GM21786 (cell line): ENCODE results near the gene PNPLA6.

Experiments
- ATAC-seq: cut with Tn5 transposase; IDR thresholded peaks from one replicate; pipeline ENCODE4 v1.9.1; 2021; ENCODE audit not compliant: unreplicated experiment

The PNPLA6 gene

DNA sequence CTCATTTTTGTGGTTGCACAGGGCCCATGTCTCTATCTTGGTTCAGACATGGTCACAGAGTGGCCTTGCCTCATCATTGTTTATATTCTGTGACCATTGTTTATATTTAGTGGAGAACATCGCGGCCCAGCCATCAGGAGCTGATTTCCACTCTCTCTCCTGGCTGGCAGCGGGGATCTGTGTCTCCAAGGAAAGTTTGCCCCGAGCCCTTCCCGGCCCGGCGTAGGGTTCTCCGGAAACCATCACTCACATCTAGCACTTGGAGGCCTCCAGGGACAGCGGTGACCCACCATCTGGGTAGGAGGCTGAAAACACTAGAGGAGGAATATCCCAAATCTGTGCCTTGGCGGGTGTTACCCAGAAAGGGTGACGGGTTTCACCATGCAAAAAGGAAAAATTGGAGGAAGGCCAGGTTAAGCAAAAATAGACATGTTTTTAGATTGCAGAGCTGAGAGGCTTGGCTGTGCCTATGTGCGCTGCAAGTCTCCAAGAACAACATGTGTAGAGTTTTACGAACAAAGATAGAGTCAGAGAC is 20.3 kb upstream of the PNPLA6 start:
- no peak for ATAC-seq

GRCh38 chr19:7515645-7516151 is 19.8 kb upstream of the PNPLA6 start, which contains the start of gene ZNF358:
TSS of gene ZNF358 (plus strand) at chr19:7516103. CDS start at chr19:7519243, 3,140 bp downstream.
- no peak for ATAC-seq

- ATAC-seq, result no peak
These were observed 19.2 kb upstream of the PNPLA6 start for GRCh38 chr19:7516333-7516732.

DNA sequence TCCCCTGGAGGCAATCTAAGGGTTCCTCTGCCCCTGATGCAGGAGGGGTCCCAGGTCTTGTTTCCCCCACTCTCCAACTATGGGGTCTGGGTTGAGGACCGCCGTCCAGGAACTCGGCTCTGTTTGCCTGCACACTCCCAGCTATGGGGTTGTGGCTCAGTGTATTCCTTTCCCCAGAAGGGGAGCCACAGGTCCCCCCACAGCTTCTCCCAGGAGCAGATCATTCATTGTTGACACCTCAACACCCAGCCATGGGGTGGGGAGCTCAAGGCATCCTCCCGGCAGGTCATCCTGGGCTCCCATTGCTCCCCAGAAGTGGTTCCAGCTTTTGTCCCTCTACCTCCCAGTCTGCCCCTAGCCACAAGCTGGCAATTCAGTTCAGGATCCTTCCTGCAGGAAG is 18.6 kb upstream of the PNPLA6 start:
- ATAC-seq, result no peak

DNA sequence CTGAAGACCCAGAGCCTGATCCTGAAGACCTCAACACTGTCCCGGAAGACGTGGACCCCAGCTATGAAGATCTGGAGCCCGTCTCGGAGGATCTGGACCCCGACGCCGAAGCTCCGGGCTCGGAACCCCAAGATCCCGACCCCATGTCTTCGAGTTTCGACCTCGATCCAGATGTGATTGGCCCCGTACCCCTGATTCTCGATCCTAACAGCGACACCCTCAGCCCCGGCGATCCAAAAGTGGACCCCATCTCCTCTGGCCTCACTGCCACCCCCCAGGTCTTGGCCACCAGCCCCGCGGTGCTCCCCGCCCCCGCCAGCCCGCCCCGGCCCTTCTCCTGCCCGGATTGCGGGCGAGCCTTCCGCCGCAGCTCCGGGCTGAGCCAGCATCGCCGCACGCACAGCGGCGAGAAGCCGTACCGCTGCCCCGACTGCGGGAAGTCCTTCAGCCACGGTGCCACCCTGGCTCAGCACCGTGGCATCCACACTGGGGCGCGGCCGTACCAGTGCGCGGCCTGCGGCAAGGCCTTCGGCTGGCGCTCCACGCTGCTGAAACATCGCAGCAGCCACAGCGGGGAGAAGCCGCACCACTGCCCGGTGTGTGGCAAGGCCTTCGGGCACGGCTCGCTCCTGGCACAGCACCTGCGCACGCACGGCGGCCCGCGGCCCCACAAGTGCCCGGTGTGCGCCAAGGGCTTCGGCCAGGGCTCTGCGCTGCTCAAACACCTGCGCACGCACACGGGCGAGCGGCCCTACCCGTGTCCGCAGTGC is 16.0 kb upstream of the PNPLA6 start:
- no peak for ATAC-seq

GRCh38 chr19:7520131-7521051 is 15.1 kb upstream of the PNPLA6 start:
- ATAC-seq, result no peak

DNA sequence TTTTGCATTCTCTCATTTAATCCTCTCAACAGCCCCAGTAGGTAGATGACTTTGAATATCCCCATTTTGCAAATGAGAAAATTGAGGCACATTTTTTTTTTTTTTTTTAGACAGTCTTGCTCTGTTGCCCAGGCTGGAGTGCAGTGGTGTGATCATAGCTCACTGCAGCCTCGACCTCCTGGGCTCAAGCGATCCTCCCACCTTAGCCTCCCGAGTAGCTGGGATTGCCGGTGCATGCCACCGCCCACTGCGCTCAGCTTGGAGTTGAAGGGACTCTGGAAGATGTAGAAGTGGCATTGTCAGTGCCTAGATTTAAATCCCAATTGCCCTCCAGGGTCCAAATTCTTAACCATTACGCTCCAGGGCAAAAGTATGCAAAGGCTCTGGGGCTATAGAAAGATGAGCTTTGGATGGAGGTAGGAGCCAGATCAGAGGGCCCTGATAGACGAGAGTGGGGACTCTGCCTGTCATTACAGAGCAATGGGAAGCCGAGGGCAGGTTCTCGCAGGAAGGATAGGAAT is 13.9 kb upstream of the PNPLA6 start:
- ATAC-seq, result no peak

- peak; percentile 85 for ATAC-seq
These were observed 13.2 kb upstream of the PNPLA6 start, which contains the start of gene MCOLN1 for GRCh38 chr19:7522072-7522922. TSS of gene MCOLN1 (plus strand) at chr19:7522624. CDS start at chr19:7522751, 127 bp downstream.

GRCh38 chr19:7522923-7523667 is 12.4 kb upstream of the PNPLA6 start:
- no peak for ATAC-seq

DNA sequence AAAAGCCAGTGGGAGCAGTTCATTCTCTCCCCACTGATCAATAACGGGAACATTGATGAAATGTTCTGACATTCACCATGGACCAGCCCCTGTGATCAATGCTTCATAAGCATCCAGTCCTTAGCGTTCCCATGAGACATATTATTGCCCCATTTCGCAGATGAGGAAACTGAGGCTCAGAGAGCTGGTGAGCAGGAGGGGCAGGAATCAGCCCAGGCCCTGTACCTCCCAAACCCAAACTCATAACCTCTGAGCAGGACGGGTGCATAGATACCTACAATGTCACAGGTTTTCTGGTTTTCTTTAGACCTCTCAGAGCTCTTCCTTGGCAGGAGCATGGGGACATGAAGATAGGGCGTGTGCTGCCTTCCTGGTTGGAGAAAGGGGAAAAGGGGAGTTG is 11.0 kb upstream of the PNPLA6 start:
- no peak for ATAC-seq

DNA sequence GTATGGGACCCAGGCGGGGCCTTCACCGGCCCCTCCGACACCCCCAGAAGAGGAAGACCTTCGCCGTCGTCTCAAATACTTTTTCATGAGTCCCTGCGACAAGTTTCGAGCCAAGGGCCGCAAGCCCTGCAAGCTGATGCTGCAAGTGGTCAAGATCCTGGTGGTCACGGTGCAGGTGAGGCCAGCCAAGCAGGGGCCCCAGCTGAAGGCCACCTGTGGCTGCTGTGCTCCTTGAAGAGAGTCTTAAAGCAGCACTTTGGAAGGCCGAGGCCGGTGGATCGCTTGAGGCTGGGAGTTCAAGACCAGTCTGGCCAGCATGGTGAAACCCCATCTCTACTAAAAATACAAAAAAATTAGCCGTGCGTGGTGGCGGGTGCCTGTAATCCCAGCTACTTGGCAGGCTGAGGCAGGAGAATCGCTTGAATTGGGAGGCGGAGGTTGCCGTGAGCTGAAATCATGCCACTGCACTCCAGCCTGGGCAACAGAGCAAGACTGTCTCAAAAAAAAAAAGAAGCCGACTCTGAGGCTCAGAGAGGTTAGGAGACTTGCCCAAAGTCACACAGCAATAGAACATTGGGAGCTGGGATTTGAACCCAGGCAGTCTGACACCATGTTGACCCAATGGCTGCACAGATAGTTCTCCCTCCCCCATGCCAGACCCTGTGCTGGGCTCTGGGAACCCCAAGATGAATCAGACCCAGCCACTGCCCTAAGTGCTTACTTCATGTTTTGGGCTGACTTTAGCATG is 10.4 kb upstream of the PNPLA6 start:
- no peak for ATAC-seq

GRCh38 chr19:7526059-7526929 is 9.2 kb upstream of the PNPLA6 start:
- ATAC-seq, result no peak

GRCh38 chr19:7527516-7528191 is 7.9 kb upstream of the PNPLA6 start:
- no peak for ATAC-seq

DNA sequence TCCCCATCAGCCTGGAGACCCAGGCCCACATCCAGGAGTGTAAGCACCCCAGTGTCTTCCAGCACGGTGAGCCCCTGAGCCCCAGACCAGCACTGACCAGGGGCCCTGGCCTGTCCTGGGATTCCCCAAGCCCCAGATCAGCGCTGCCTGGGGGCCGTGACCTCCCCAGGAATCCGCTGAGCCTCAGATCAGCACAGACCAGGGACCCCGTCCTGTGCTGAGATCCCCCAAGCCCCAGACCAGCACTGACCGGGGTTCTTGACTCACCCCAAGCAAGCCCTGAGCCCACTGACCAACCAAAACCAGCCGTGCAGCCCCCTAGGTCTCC is 7.4 kb upstream of the PNPLA6 start:
- ATAC-seq, result no peak

- no peak for ATAC-seq
These were observed 6.8 kb upstream of the PNPLA6 start for GRCh38 chr19:7528522-7529245.

- no peak for ATAC-seq
These were observed 6.3 kb upstream of the PNPLA6 start for GRCh38 chr19:7529246-7529600.
